Colonic mucosa (tissue), 4 donors: ENCODE results near the gene GPR161. TPM values are rescaled to one million over a fixed set of nuclear protein-coding genes. Genes with fewer than 3 reads are reported as not detected.
A peak's percentile ranks its signal among the peaks of the same experiment; 100 is the strongest.
"Not testable (repeated sequence)": the region's sequence is repeated elsewhere in the genome, so short reads cannot be mapped to it uniquely, and the experiment has no call there.

ENCODE experiments used
- DNase-seq: peaks from one replicate; pipeline ENCODE4 v3.0.0-alpha.2; 2020
- H3K27ac ChIP-seq: fragments of 200-600 bp; one replicate; pipeline ENCODE4 v1.8.0; 2021
- H3K27me3 ChIP-seq: fragments of 200-600 bp; one replicate; pipeline ENCODE4 v1.8.0; 2021
- H3K36me3 ChIP-seq: fragments of 200-600 bp; one replicate; pipeline ENCODE4 v1.8.0; 2021
- H3K4me1 ChIP-seq: fragments of 200-600 bp; one replicate; pipeline ENCODE4 v1.8.0; 2021; ENCODE audit warnings: mild to moderate bottlenecking
- H3K4me3 ChIP-seq: fragments of 200-600 bp; one replicate; pipeline ENCODE4 v1.8.0; 2021
- H3K9ac ChIP-seq, 2 donors: one replicate each; pipeline ENCODE4 v1.7.0; 2013; ENCODE audit warnings: control low read depth in 2 of 2, low read depth in 2 of 2, low read length in 2 of 2
- H3K9me3 ChIP-seq: fragments of 200-600 bp; one replicate; pipeline ENCODE4 v1.8.0; 2021
- CTCF ChIP-seq: fragments of 200-600 bp; IDR thresholded peaks from one replicate; pipeline ENCODE4 v1.8.0; 2022; ENCODE audit warnings: antibody characterized with exemption, mild to moderate bottlenecking
- intact Hi-C: fragments of 100-400 bp; cut with DNase I; formaldehyde crosslinking; loops from one replicate; pipeline ENCODE4 v1.14.1; 2022
- total RNA-seq, 2 donors: library from RNA; stranded (reverse); fragmentation: NEBNext Ultra II Directional in 1 of 2; extraction: Animal tissue kit (Norgen Biotek cat#: 25700) in 1 of 2; gene quantifications; one replicate each; pipeline ENCODE4 v1.2.1, GENCODE V29; 2021
- donor health status: healthy.
- donor health status: DM: no; HTN: no; CAD: no.
- donor health status: DM: no; HTN: no; CAD: no.

The GPR161 gene
- 1 to 10 TPM; 2.5 to 3.2 TPM for total RNA-seq

- TF ChIP-seq CTCF: no peak
- peak within 1 kb of the TSS; percentile 57 to 69 for H3K9ac ChIP-seq
- H3K27me3 ChIP-seq: no peaks in the 10 kb centered on the region
- no peaks in the 10 kb centered on the region for H3K9me3 ChIP-seq
- intact Hi-C loops: loop anchor here (5.0 kb wide), 1 partner anchor 45 kb away; no protein-coding TSS in a partner anchor
- H3K36me3 ChIP-seq: no peaks in the 10 kb centered on the region
- H3K4me3 ChIP-seq: peak within 1 kb of the TSS; percentile 58
- H3K4me1 ChIP-seq: peaks cover 6% of the 10 kb centered on the region
- DNase-seq: peak; percentile 53
- peak within 1 kb of the TSS; percentile 34 for H3K27ac ChIP-seq
Observed at GRCh38 chr1:168136709-168137514, at the start of gene GPR161. Gene GPR161 (minus strand): TSS chr1:168136930. CDS start chr1:168104850, 32,080 bp downstream.

GRCh38 chr1:168181063-168181720 lies 44.5 kb upstream of the GPR161 start:
- DNase-seq, H3K36me3 ChIP-seq, H3K27ac ChIP-seq, H3K9ac ChIP-seq, intact Hi-C loops, H3K4me1 ChIP-seq, H3K27me3 ChIP-seq, H3K4me3 ChIP-seq, H3K9me3 ChIP-seq: not testable (repeated sequence)

- Histone ChIP-seq H3K27me3 (no peaks in the 10 kb centered on the region), H3K36me3 (no peaks in the 10 kb centered on the region), H3K4me3 (peak overlapping the region; percentile 85), H3K4me1 (peaks cover 8% of the 10 kb centered on the region), H3K27ac (peak overlapping the region; percentile 99), H3K9ac (peak overlapping the region in 1 of 2 donors; percentile 45), H3K9me3 (no peaks in the 10 kb centered on the region)
- intact Hi-C loops: no loop called here
- no peak for TF ChIP-seq CTCF
- DNase-seq: peak; percentile 22
Observed at GRCh38 chr1:168180148-168180524, 43.4 kb upstream of the GPR161 start.

- H3K9ac ChIP-seq: peak overlapping the region; percentile 45 to 92
- no peaks in the 10 kb centered on the region for H3K9me3 ChIP-seq
- no peaks in the 10 kb centered on the region for H3K27me3 ChIP-seq
- intact Hi-C loops: no loop called here
- no peak for TF ChIP-seq CTCF
- peak; percentile 28 for DNase-seq
- H3K4me1 ChIP-seq: peaks cover 8% of the 10 kb centered on the region
- peak overlapping the region; percentile 99 for H3K27ac ChIP-seq
- peak overlapping the region; percentile 85 for H3K4me3 ChIP-seq
- H3K36me3 ChIP-seq: no peaks in the 10 kb centered on the region
Observed at GRCh38 chr1:168179438-168180147, 42.9 kb upstream of the GPR161 start.

GRCh38 chr1:168178638-168179437 lies 42.1 kb upstream of the GPR161 start, which contains the start of gene TIPRL:
Gene TIPRL (plus strand): TSS chr1:168178962. CDS start chr1:168179078, 116 bp downstream.
- Histone ChIP-seq H3K27ac (peak within 1 kb of the TSS; percentile 99), H3K36me3 (no peaks in the 10 kb centered on the region), H3K4me3 (peak within 1 kb of the TSS; percentile 85), H3K4me1 (peaks cover 8% of the 10 kb centered on the region), H3K9me3 (no peaks in the 10 kb centered on the region), H3K27me3 (no peaks in the 10 kb centered on the region), H3K9ac (peak within 1 kb of the TSS; percentile 45 to 92)
- peak; percentile 48 for TF ChIP-seq CTCF
- peak; percentile 98 for DNase-seq
- intact Hi-C loops: no loop called here
